ENCODE results near the gene LNP1.

GRCh38 chr3:100492059-100493006 lies 91.0 kb downstream of the LNP1 start, which contains the start of gene TMEM45A:
- no peak for TF ChIP-seq CTCF (conservative IDR thresholded peaks at IDR 0.05 in 1 of 2, IDR thresholded peaks at IDR 0.05 in 1 of 2; ENCODE audit: low read depth in 1 of 2, low read length in 2 of 2)
- TF ChIP-seq EZH2 (IDR thresholded peaks at IDR 0.05; ENCODE audit: low read length, missing control alignments) = no peak

Measured in fibroblast of lung (primary cell).